Measurements from ENCODE around the gene GMDS.

Gene GMDS

DNA sequence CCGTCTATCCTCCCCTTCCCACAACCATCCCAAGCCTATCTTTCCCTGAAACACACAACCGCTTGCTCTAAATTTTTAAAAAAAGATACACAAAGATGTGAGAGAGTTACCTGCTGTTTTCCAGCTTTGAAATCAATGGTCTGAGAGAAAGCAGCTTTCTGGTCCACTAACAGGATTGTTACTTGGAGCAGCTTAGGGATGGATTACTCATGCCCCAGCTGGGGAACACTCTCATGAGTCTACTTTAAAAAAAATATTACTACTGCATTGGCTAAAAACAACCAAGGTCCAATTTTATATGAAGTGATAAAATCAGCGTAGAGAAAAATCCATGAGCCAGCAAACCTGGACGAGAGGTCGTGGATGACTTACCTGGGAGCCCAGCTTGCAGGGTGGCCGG lies 665.3 kb downstream of the GMDS start:
- H4K20me1 ChIP-seq (ENCODE audit: insufficient read depth, low read length), result no peaks in the 10 kb centered on the region
- TF ChIP-seq, protein P1, sequence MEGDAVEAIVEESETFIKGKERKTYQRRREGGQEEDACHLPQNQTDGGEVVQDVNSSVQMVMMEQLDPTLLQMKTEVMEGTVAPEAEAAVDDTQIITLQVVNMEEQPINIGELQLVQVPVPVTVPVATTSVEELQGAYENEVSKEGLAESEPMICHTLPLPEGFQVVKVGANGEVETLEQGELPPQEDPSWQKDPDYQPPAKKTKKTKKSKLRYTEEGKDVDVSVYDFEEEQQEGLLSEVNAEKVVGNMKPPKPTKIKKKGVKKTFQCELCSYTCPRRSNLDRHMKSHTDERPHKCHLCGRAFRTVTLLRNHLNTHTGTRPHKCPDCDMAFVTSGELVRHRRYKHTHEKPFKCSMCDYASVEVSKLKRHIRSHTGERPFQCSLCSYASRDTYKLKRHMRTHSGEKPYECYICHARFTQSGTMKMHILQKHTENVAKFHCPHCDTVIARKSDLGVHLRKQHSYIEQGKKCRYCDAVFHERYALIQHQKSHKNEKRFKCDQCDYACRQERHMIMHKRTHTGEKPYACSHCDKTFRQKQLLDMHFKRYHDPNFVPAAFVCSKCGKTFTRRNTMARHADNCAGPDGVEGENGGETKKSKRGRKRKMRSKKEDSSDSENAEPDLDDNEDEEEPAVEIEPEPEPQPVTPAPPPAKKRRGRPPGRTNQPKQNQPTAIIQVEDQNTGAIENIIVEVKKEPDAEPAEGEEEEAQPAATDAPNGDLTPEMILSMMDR (IDR thresholded peaks at IDR 0.05; ENCODE audit: low read depth, low read length), result no peak
- TF ChIP-seq EZH2phosphoT487 (IDR thresholded peaks at IDR 0.05; ENCODE audit: low read depth), result no peak
- no peaks in the 10 kb centered on the region for H3K4me1 ChIP-seq (ENCODE audit: low read length)
- H3K9me3 ChIP-seq (ENCODE audit: insufficient read depth, low read length), result no peaks in the 10 kb centered on the region
- no peak overlapping the region for H3K4me2 ChIP-seq (ENCODE audit: low read length)
- H3K4me3 ChIP-seq (ENCODE audit: low read length), result no peak overlapping the region
- H3K36me3 ChIP-seq (replicated peaks; ENCODE audit: low read depth, low read length), result no peaks in the 10 kb centered on the region
- no peaks in the 10 kb centered on the region for H3K27me3 ChIP-seq (ENCODE audit: low read depth, low read length)
- H3K9ac ChIP-seq (ENCODE audit: low read length), result no peak overlapping the region
- no peak overlapping the region for H2AFZ ChIP-seq (ENCODE audit: low read depth, low read length)
- no peak overlapping the region for H3K27ac ChIP-seq (ENCODE audit: low read length)
- no peaks in the 10 kb centered on the region for H3K79me2 ChIP-seq (ENCODE audit: low read length)

DNA sequence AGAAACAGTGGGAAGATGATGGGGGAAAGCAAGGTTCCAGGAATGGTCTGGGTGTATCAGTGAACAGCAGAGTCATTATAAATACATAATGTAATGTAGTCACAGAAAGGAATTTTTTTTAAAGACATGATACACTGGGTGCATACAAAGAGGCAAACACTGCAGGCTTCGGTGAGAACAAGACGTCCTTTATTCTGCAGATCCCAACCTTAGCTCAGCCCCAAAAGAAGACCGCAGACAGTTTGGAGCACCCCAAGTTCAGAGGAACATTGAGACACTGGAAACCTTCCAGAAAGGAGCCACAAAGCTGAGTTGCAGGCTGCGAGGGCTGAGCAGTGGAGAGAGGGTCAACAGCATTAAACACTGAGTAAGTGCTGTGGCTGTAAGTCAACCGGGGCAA lies 666.3 kb downstream of the GMDS start:
- Histone ChIP-seq H4K20me1 (ENCODE audit: insufficient read depth, low read length) (no peaks in the 10 kb centered on the region), H3K4me2 (ENCODE audit: low read length) (no peak overlapping the region), H3K9me3 (ENCODE audit: insufficient read depth, low read length) (no peaks in the 10 kb centered on the region), H3K27me3 (ENCODE audit: low read depth, low read length) (no peaks in the 10 kb centered on the region), H3K79me2 (ENCODE audit: low read length) (no peaks in the 10 kb centered on the region), H2AFZ (ENCODE audit: low read depth, low read length) (no peak overlapping the region), H3K4me3 (ENCODE audit: low read length) (no peak overlapping the region), H3K36me3 (replicated peaks; ENCODE audit: low read depth, low read length) (no peaks in the 10 kb centered on the region), H3K27ac (ENCODE audit: low read length) (no peak overlapping the region), H3K4me1 (ENCODE audit: low read length) (no peaks in the 10 kb centered on the region), H3K9ac (ENCODE audit: low read length) (no peak overlapping the region)
- no peak for TF ChIP-seq EZH2phosphoT487 (IDR thresholded peaks at IDR 0.05; ENCODE audit: low read depth)

DNA sequence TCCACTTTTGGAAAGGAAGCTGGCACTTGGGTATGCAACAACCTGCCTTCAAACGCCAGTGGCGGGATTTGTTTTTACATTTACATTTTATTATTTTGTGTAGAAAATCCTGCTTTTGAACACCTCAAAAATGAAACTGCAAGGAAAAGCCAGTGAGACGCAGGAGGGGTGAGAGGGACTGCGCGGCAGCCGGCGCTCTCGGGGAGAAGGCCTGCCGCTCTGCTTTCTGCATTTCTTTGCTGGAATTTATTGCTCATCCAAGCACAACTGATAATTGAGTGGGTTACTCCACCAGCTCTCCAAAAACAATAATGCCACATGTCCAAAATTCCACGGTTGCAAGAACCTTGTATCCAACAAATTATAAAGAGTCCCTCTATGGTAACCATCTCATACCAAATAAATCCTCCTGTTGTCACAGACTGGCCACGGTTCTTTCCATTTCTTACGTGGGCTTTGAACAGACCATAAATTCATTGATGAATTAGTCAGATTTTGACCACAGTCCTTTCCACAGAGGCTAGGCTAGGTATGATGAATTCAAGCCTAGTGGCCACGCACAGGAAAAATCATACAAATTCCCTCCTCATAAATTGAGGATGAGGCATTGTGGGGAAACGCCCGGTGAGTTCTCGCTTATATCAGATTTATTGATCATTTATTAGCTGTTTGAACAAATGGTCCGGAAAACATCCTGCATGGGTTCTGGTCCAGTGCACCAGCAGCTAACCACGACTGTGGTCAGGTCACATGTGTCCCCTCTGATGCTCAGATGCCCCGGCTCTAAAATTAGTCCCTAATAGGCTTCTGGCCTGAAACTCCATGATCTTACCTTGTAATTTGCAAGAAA lies 667.3 kb downstream of the GMDS start:
- no peaks in the 10 kb centered on the region for H3K79me2 ChIP-seq (ENCODE audit: low read length)
- H2AFZ ChIP-seq (ENCODE audit: low read depth, low read length), result no peak overlapping the region
- H3K9ac ChIP-seq (ENCODE audit: low read length), result no peak overlapping the region
- no peak overlapping the region for H3K4me3 ChIP-seq (ENCODE audit: low read length)
- no peaks in the 10 kb centered on the region for H3K36me3 ChIP-seq (replicated peaks; ENCODE audit: low read depth, low read length)
- H3K9me3 ChIP-seq (ENCODE audit: insufficient read depth, low read length), result no peaks in the 10 kb centered on the region
- H4K20me1 ChIP-seq (ENCODE audit: insufficient read depth, low read length), result no peaks in the 10 kb centered on the region
- no peak overlapping the region for H3K4me2 ChIP-seq (ENCODE audit: low read length)
- H3K27ac ChIP-seq (ENCODE audit: low read length), result no peak overlapping the region
- H3K27me3 ChIP-seq (ENCODE audit: low read depth, low read length), result no peaks in the 10 kb centered on the region
- no peaks in the 10 kb centered on the region for H3K4me1 ChIP-seq (ENCODE audit: low read length)
- no peak for TF ChIP-seq EZH2phosphoT487 (IDR thresholded peaks at IDR 0.05; ENCODE audit: low read depth)
- TF ChIP-seq, protein P1 (IDR thresholded peaks at IDR 0.05; ENCODE audit: low read depth, low read length), result no peak

DNA sequence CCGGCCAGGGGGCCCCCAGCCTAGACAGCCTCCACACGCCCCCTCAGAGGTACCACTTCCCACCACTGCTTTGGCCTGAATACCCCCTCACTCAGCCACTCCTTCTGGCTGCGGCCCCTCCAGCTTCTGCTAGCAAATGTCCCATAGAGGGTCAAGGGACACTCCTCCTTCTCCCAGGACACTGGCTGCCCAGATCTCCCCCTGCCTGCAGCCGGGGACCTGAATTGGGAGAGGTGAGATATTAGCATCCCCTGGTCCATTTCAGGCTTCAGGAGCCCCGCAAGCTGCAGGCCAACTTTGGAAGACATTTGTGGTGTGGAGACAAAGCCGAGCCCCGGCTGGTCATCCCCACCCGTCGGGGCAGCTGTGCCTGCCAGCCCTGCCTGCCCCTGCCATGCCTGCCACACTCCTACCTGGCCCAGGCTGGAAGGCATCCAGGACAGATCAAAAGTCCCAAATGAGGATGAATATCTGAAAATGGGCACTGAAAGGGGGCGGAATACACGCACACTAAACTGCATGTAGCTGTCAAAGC lies 668.2 kb downstream of the GMDS start:
- H3K9ac ChIP-seq (ENCODE audit: low read length), result no peak overlapping the region
- H3K4me2 ChIP-seq (ENCODE audit: low read length), result no peak overlapping the region
- no peaks in the 10 kb centered on the region for H3K9me3 ChIP-seq (ENCODE audit: insufficient read depth, low read length)
- H2AFZ ChIP-seq (ENCODE audit: low read depth, low read length), result no peak overlapping the region
- no peak overlapping the region for H3K4me3 ChIP-seq (ENCODE audit: low read length)
- H3K36me3 ChIP-seq (replicated peaks; ENCODE audit: low read depth, low read length), result no peaks in the 10 kb centered on the region
- no peak for TF ChIP-seq EZH2phosphoT487 (IDR thresholded peaks at IDR 0.05; ENCODE audit: low read depth)
- TF ChIP-seq, protein P1 (IDR thresholded peaks at IDR 0.05; ENCODE audit: low read depth, low read length), result no peak
- no peaks in the 10 kb centered on the region for H3K27me3 ChIP-seq (ENCODE audit: low read depth, low read length)
- H3K27ac ChIP-seq (ENCODE audit: low read length), result no peak overlapping the region
- no peaks in the 10 kb centered on the region for H3K79me2 ChIP-seq (ENCODE audit: low read length)
- no peaks in the 10 kb centered on the region for H4K20me1 ChIP-seq (ENCODE audit: insufficient read depth, low read length)
- no peaks in the 10 kb centered on the region for H3K4me1 ChIP-seq (ENCODE audit: low read length)

Measured in OCI-LY3 (cell line).